DOHH2 (cell line): ENCODE results near the gene NDUFB11.
"Not testable (repeated sequence)": the region's sequence is repeated elsewhere in the genome, so short reads cannot be mapped to it uniquely, and the experiment has no call there.

Experiments used
- CTCF ChIP-seq: fragments of 200-600 bp; sonication (generic); IDR thresholded peaks from one replicate; pipeline ENCODE4 v1.5.1; 2014; ENCODE audit warnings: antibody characterized with exemption, mild to moderate bottlenecking, low read depth, low read length; ENCODE audit not compliant: poor library complexity, severe bottlenecking
- EZH2phosphoT487 ChIP-seq: fragments of 200-600 bp; sonication (generic); IDR thresholded peaks from 2 replicates; pipeline ENCODE4 v1.6.1; 2017; ENCODE audit warnings: borderline replicate concordance, mild to moderate bottlenecking, antibody characterized with exemption, low read length, moderate library complexity, mixed read lengths

DNA sequence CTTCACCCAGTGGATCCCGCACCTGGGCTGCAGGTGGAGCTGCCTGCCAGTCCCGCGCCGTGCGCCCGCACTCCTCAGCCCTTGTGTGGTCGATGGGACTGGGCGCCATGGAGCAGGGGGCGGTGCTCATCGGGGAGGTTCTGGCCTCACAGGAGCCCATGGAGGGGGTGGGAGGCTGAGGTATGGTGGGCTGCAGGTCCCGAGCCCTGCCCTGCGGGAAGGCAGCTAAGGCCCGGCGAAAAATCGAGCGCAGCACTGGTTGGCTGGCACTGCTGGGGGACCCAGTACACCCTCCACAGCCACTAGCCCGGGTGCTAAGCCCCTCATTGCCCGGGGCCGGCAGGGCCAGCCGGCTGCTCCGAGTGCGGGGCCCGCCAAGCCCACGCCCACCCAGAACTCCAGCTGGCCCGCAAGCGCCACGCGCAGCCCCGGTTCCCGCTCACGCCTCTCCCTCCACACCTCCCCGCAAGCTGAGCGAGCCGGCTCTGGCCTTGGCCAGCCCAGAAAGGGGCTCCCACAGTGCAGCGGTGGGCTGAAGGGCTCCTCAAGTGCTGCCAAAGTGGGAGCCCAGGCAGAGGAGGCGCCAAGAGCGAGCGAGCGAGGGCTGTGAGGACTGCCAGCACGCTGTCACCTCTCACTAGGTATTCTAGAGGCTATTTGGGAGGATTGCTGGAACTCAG, 33.4 kb downstream of the NDUFB11 start:
- TF ChIP-seq CTCF, EZH2phosphoT487: not testable (repeated sequence)
